Upper lobe of right lung (tissue), 1 donor: Measurements from ENCODE around the gene COLEC12. TPM values are rescaled to one million over a fixed set of nuclear protein-coding genes. Genes with fewer than 3 reads are reported as not detected.

Experiments used
- ATAC-seq: fragments of 200-7000 bp; cut with Tn5 transposase; one replicate; pipeline ENCODE4 v1.9.1; 2020; ENCODE audit warnings: mild to moderate bottlenecking, moderate library complexity
- DNase-seq: peaks from one replicate; pipeline ENCODE4 v3.0.0-alpha.2; 2020
- H3K27ac ChIP-seq: fragments of 200-600 bp; one replicate; pipeline ENCODE4 v1.8.0; 2022
- H3K27me3 ChIP-seq: fragments of 200-600 bp; one replicate; pipeline ENCODE4 v1.8.0; 2022; ENCODE audit warnings: mild to moderate bottlenecking
- H3K36me3 ChIP-seq: fragments of 200-600 bp; one replicate; pipeline ENCODE4 v1.8.0; 2022
- H3K4me1 ChIP-seq: fragments of 200-600 bp; one replicate; pipeline ENCODE4 v1.8.0; 2022
- H3K4me3 ChIP-seq: fragments of 200-600 bp; one replicate; pipeline ENCODE4 v1.8.0; 2022; ENCODE audit warnings: mild to moderate bottlenecking
- H3K9me3 ChIP-seq: fragments of 200-600 bp; one replicate; pipeline ENCODE4 v1.8.0; 2022
- intact Hi-C: fragments of 100-400 bp; cut with DNase I; formaldehyde crosslinking; loops from one replicate; pipeline ENCODE4 v1.11.0; 2022
- total RNA-seq: library from RNA; stranded (reverse); fragmentation: NEBNext Ultra II Directional; extraction: Animal tissue kit (Norgen Biotek cat#: 25700); gene quantifications from one replicate; pipeline ENCODE4 v1.2.1, GENCODE V29; 2021
- TF ChIP-seq, protein P1 (sequence below): fragments of 200-600 bp; IDR thresholded peaks from one replicate; pipeline ENCODE4 v1.8.0; 2022; ENCODE audit warnings: antibody characterized with exemption
- donor health status: DM: no; HTN: yes; CAD: no; lungs with severe emphysema.

The COLEC12 gene
- total RNA-seq, 1 donor from 2014 or later: 55.2 TPM

DNA sequence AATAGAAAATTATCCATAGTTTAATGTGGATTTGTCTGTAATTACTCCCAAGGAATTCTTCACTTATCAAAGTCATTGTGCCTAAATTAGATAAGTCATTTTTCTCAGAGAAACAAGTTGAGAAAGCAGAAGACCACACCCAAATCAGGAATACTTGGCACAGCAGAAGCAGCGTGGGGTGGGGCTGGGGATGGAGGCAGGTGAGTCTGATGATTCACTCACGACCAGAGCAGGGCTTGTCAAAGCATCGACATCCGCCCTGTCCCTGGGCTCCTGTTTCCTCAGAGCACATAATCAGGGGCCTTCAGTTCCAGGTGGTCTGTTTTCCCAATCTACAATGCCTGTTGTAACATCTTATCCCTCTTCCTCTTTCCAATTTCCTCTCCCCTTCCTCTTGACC, 31.5 kb upstream of the COLEC12 start:
- Histone ChIP-seq H3K4me3 (no peak overlapping the region), H3K27ac (no peak overlapping the region), H3K27me3 (no peaks in the 10 kb centered on the region), H3K36me3 (no peaks in the 10 kb centered on the region), H3K9me3 (no peaks in the 10 kb centered on the region), H3K4me1 (no peaks in the 10 kb centered on the region)
- TF ChIP-seq, protein P1, sequence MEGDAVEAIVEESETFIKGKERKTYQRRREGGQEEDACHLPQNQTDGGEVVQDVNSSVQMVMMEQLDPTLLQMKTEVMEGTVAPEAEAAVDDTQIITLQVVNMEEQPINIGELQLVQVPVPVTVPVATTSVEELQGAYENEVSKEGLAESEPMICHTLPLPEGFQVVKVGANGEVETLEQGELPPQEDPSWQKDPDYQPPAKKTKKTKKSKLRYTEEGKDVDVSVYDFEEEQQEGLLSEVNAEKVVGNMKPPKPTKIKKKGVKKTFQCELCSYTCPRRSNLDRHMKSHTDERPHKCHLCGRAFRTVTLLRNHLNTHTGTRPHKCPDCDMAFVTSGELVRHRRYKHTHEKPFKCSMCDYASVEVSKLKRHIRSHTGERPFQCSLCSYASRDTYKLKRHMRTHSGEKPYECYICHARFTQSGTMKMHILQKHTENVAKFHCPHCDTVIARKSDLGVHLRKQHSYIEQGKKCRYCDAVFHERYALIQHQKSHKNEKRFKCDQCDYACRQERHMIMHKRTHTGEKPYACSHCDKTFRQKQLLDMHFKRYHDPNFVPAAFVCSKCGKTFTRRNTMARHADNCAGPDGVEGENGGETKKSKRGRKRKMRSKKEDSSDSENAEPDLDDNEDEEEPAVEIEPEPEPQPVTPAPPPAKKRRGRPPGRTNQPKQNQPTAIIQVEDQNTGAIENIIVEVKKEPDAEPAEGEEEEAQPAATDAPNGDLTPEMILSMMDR: no peak
- intact Hi-C loops: no loop called here
- ATAC-seq (peak; percentile 24), DNase-seq (no peak)

DNA sequence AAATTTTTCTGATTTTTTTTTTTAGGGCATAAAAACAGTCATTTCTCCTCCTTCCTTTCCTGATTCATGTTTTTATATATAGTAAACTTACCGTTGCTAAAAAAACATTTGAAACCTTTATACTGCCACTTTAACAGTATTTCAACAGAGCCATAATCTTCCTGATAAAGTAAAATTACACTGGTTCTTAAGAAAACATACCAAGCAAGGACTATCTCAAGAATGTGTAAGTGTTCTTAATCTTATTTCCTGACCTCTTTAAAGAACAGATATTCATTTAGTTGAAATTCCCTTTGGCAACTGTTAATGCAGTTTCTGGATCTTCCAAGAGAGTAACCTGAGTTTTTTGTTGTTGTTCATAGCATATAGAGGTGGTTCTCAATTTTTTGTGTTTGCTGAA, 26.6 kb upstream of the COLEC12 start:
- no peak overlapping the region for H3K4me3 ChIP-seq
- peak; percentile 35 for ATAC-seq
- no peak for DNase-seq
- peaks cover 3% of the 10 kb centered on the region for H3K4me1 ChIP-seq
- no peak overlapping the region for H3K27ac ChIP-seq
- H3K9me3 ChIP-seq: no peaks in the 10 kb centered on the region
- intact Hi-C loops: no loop called here
- H3K27me3 ChIP-seq: no peaks in the 10 kb centered on the region
- TF ChIP-seq, protein P1: no peak
- H3K36me3 ChIP-seq: no peaks in the 10 kb centered on the region

GRCh38 chr18:526681-527080, 26.2 kb upstream of the COLEC12 start:
- no peaks in the 10 kb centered on the region for H3K9me3 ChIP-seq
- no peak overlapping the region for H3K4me3 ChIP-seq
- ATAC-seq: peak; percentile 34
- intact Hi-C loops: no loop called here
- H3K36me3 ChIP-seq: no peaks in the 10 kb centered on the region
- no peak overlapping the region for H3K27ac ChIP-seq
- H3K4me1 ChIP-seq: peaks cover 3% of the 10 kb centered on the region
- H3K27me3 ChIP-seq: no peaks in the 10 kb centered on the region
- no peak for DNase-seq
- TF ChIP-seq, protein P1: no peak

DNA sequence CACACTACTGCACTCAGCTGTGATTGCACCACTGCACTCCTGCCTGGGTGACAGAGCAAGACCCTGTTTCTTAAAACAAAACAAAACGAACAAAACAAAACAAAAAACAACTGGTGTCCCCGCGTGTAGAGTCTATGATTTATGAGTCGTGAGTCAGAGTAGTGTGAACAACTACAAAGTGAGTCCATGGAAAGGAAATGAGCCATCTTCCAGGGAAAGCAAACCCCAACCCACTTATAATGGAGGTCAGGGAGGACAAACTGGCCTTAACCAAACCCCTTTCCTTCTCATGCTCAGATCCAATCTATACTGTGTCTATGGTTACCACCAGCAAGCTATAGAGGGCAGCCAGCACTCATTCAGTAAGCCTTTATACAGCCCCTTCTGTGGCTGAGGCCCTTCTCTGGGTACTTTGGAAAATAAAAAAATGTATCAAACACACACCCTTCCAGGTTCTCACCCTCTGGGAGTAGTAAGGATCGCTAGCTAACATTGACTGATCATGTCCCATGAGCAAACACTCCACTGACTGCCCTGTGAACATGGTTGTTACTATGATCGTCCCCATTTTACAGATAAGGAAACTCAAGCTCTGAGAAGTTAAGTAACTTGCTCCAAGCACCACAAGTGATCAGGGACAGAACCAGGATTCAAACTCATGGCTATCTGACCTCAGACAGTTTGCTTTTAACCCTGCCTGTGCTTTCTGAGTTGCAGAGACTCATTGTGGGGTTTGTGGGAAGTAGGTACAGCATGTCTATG, 24.7 kb upstream of the COLEC12 start:
- TF ChIP-seq, protein P1: no peak

GRCh38 chr18:524466-524865, 24.0 kb upstream of the COLEC12 start:
- TF ChIP-seq, protein P1: no peak
- Histone ChIP-seq H3K27ac (no peak overlapping the region), H3K4me3 (no peak overlapping the region), H3K4me1 (peaks cover 3% of the 10 kb centered on the region), H3K9me3 (no peaks in the 10 kb centered on the region), H3K36me3 (no peaks in the 10 kb centered on the region), H3K27me3 (no peaks in the 10 kb centered on the region)
- intact Hi-C loops: no loop called here
- DNase-seq (no peak), ATAC-seq (peak; percentile 48)

More for the DNA sequence above, 24.7 kb upstream of the COLEC12 start:
- DNase-seq: no peak
- Histone ChIP-seq H3K27me3 (no peaks in the 10 kb centered on the region), H3K9me3 (no peaks in the 10 kb centered on the region), H3K4me3 (no peak overlapping the region), H3K4me1 (peaks cover 3% of the 10 kb centered on the region), H3K36me3 (no peaks in the 10 kb centered on the region), H3K27ac (no peak overlapping the region)
- no peak for ATAC-seq
- intact Hi-C loops: no loop called here

DNA sequence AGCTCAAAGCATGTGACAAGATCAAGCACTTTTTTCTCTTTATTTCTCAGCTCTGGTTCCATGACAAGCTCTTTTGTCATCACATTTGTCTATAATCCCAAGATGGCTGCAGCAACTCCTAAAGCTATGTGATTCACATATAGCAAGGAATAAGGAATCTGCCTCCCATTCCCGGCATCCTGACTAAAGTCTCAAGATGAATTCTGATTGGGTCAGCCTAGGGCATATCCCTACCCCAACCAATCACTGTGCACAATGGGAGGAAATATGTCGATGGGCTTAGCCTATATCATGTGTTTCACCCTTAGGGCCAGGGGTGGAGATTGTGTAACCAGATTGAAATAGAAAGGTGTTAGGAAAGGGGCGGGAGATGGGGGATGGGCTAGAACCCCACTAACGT, 23.1 kb upstream of the COLEC12 start:
- Histone ChIP-seq H3K9me3 (no peaks in the 10 kb centered on the region), H3K4me3 (no peak overlapping the region), H3K4me1 (peaks cover 3% of the 10 kb centered on the region), H3K27me3 (no peaks in the 10 kb centered on the region), H3K36me3 (no peaks in the 10 kb centered on the region), H3K27ac (no peak overlapping the region)
- ATAC-seq (peak; percentile 18), DNase-seq (no peak)
- intact Hi-C loops: no loop called here
- TF ChIP-seq, protein P1: no peak
